Right forelimb (tissue), 1 donor: ENCODE data around the gene TRUB2.
"Not testable (repeated sequence)": the region's sequence is repeated elsewhere in the genome, so short reads cannot be mapped to it uniquely, and the experiment has no call there.

Experiments
- DNase-seq: peaks from one replicate; pipeline ENCODE4 v3.0.0-alpha.2; 2018

Gene TRUB2

DNA sequence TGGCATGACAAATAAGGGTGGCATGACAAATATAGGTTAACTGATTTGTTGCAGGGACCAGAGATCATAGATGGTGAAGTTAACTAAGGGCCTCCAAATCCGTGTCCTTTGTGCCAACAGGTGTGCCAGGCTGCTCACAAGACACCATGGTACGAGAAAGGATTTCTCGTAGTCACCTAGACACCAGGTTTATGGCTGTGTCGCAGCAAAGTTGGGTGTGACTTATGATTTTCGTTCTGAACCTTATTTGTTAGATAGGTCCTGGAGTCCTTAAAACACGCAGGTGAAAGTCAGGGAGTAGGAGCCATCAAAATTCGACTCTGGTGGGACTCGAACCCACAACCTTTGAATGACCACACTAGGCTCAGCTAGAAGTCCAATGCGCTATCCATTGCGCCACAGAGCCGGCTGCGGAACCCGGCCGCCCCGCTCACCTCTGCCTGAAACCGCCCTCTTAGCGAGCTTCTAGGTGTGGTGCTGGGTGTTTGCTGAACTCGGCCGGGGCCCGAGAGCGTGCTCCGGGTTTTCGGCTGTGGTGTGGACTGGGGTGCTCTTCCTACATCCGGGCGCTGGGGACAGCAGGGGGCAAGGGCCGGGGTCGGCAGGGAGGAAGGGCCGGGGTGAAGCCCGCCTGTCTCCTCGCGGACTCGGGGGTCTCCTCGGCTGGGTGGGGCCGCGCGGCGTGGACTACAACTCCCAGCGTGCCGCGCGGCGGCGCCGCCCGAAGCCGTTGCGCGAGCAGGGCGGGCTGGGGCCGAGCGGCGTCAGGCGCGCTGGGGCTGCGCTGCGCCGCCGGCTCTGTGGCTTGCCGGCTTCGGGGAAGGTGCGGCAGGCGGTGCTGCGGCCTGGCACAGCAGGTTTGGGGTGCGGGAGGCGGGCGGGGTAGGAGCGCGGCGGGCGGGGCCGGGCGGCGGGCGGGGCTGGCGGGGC lies 17.8 kb upstream of the TRUB2 start, which contains the start of gene SLC27A4:
Gene SLC27A4, plus strand, starts transcription at position 767 of the 930 bp plus-strand sequence. CDS start 2,606 bp downstream, outside the sequence.
- peak; percentile 83 for DNase-seq

GRCh38 chr9:128338852-128339614 lies 16.8 kb upstream of the TRUB2 start:
- not testable (repeated sequence) for DNase-seq

DNA sequence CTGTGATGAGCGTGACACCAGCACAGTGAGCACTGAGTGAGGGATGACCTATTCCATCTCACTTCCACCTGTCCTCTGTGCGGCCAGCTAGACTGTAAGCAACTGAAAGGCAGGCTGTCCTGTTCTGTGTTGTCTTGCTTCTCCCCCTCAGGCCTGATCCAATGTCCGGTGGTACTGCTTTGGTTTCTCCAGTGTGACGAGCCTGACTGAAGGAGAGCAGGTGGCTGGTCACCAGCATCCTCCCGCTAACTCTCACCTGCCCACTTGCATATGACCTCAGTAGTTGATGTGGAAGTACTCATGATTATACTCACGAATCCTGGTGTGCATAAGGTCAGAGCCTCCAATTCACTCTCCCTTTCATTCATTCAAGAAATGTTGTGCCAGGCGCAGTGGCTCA lies 15.7 kb upstream of the TRUB2 start:
- no peak for DNase-seq

DNA sequence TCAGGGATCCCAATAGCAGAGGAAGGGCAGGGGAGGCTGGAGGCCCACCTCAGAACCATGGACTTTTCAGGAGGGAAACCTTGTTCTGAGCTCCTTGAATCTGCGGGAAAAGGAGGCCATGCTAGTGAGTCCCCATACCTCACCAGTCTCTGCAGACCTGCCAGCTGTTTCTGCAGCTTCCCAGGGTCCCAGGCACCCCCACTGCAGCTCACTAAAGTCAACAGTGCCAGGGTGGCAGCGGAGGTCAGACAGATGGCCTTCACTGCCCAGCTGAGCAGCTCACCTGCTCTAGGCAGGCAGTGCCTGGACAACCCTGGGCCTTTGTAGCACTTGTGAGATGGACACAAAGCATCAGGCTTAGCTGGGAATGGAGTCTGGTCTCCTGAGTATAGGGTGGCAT lies 13.7 kb upstream of the TRUB2 start:
- DNase-seq = no peak

DNA sequence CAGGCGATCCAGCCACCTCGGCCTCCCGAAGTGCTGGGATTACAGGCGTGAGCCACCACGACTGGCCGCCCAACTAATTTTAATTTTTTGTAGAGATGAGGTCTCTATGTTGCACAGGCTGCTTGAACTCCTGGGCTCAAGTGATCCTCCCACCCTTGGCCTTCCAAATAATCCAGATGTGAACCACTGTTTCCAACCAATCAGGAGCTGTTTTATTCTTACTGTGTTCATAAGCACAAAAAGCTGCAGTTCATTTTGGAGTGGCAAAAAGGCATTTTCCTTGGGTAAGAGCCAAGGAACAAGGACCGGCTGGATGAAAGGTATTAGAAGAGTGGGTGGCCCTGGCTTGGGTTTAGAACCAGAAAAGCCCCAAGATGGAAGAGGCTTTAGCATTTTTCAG lies 12.9 kb upstream of the TRUB2 start:
- no peak for DNase-seq

- DNase-seq = no peak
Measured at GRCh38 chr9:128333451-128333869, 11.2 kb upstream of the TRUB2 start.

GRCh38 chr9:128325629-128326028 lies 3.4 kb upstream of the TRUB2 start:
- no peak for DNase-seq

GRCh38 chr9:128324401-128324800 lies 2.2 kb upstream of the TRUB2 start:
- no peak for DNase-seq

DNA sequence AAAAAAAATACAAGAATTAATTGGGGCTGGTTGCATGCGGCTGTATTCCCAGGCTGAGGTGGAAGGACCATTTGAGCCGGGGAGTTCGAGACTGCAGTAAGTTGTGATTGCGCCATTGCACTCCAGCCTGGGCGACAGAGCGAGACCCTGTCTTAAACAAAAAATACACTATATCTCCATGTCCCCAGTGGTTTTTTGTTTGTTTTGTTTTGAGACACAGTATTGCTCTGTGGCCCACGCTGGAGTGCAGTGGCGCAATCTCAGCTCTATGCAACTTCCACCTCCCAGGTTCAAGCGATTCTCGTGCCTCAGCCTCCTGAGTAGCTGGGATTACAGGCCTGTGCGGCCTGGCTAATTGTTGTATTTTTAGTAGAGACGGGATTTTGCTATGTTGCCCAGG lies 1.5 kb upstream of the TRUB2 start:
- DNase-seq = no peak

DNA sequence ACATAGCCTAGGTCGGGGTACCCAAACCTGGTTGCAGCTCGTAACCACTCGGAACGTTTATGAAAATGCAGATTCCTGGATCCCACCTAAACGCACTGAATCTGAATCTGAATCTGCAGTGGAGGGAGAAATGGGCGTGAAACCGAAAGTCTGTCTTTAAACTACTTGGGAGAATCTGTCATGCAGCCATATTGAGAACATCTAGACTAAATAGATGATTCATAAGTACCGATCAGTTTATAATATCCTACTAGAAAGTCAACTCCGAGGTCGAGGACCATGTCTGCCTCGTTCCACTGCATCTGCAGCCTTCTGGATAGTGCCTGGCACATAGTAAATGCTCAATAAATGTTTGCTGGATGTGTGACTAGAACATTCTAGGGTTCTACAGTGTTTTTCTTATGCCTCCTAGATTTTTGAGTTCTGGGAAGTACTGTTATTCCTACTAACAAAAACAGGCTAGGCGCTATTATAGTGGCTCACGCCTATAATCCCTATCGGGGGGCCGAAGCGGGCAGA lies 1.0 kb upstream of the TRUB2 start:
- DNase-seq = no peak

GRCh38 chr9:128321879-128322403 lies 306 bp downstream of the TRUB2 start:
- DNase-seq = no peak

GRCh38 chr9:128321343-128321742 lies 904 bp downstream of the TRUB2 start:
- DNase-seq = no peak

- DNase-seq = no peak
Measured at GRCh38 chr9:128317629-128318028, 4.6 kb downstream of the TRUB2 start.

DNA sequence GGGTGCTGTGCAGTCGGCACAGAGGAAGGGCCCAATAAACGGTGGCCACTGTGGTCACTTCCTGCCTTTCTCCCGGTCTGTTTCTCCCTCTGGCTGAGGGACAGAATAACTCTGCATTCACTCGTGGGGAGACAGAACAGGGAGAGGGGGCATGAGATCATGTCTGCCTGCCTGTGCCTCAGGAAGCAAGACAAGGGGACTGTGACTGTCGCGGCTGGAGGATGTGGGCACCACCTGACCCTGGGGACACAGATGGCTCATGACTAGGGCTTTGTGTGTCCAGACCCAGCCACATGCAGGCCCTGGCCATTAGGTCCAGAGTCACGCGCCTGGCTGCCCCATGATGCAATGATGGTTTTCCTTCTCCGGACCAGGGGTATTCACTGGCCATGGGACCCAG lies 5.8 kb downstream of the TRUB2 start:
- no peak for DNase-seq

GRCh38 chr9:128314697-128315096 lies 7.5 kb downstream of the TRUB2 start:
- no peak for DNase-seq

DNA sequence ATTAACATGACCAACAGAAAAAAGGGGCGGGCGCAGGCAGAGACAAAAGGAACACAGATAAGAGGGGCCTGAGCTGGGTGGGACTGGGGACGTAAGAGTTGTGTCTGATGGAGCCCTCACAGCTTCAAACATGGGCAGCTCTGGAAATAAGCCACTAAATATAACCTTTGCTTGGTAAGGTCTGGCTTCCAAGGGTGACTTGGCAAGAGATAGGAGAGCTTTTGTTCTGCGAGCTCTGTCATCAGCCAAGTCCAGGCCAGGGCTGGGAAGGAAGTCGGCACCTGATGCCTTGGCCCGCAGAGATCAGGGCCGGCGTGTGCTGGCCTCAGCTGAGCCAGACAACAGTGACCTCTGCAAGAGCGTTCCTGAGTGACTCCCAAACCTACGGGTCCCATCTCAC lies 11.8 kb downstream of the TRUB2 start:
- DNase-seq = no peak

DNA sequence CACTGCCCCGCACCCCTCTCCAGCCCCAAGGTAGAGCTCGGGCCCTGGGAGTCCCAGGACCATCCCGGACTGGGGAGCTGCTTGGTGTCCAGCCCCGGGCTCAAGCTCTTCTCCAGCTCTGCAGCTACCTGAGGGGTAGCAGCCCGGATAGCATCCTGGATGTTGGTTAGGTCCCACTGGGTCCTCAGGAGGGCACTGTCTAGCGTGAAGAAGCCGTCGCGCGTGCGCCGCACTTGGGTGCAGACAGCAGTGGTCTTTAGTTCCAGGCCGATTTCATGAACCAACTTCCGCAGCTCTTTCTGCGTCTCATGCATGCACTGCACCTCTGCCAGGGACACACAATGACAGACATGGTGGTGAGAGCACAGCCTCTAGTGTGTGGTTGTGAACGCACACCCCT lies 12.7 kb downstream of the TRUB2 start:
- no peak for DNase-seq

- no peak for DNase-seq
Measured at GRCh38 chr9:128304971-128305288, 17.3 kb downstream of the TRUB2 start.

DNA sequence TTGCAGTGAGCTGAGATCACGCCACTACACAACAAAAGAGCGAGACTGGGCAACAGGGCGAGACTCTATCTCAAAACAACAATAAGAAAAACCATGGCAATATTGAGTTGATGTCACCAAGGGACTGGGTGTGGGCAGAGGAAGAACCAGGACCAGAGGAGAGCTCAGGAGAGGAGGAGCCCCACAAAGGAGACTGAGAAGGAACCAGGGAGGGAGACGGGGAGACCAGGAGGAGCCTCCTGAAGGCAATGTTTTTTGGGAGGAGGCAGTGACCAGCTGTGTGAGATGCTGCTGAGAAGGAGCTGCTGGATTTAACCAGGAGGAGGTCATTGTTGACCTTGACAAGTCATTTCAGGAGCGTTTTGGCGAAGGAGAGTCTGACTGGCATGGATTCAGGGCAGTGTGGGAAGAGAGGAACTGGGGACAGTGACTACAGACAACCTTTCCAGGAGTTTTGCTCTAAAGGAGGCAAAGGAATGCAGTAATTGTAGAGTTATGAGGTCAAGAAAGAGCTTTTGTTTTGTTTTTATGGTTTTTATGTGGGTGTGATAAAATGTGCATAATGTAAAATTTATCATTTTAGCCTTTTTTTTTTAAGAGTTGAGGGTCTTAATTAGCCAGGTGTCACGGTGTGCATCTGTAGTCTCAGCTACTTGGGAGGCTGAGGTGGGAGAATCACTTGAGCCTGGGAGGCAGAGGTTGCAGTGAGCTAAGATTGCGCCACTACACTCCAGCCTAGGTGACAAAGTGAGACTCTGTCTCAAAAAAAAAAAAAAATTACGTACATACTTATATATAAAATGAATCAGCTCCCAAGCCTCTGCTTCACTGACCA lies 17.9 kb downstream of the TRUB2 start:
- no peak for DNase-seq

GRCh38 chr9:128298535-128299482 lies 23.4 kb downstream of the TRUB2 start:
- DNase-seq = no peak

DNA sequence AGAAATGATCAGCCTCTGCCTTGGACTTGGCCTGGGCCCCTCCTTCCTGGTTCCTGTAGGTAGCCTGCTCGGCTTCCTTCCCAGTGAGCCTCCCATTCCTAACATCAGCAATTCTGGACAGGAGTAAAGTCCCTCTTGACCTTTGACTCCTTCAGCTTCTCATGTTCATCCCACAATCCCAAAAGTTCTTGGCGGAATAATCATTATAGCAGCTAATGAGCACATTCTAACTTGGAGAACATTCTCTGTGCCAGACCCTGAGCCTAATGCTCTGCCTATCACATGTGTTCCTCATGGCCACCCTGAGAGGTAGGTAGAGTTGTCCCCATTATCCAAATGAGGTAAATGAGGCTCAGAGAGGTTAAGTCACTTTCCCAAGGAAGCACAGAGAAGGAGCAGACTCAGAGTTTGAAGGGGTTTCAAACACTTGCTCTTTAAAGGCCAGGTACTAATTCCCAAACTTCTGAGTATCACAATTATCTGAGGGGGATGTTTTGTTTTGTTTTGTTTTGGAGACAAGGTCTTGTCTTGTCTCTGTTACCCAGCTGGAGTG lies 24.9 kb downstream of the TRUB2 start:
- DNase-seq = no peak
